ENCODE results near the gene AEBP1.

Gene AEBP1

DNA sequence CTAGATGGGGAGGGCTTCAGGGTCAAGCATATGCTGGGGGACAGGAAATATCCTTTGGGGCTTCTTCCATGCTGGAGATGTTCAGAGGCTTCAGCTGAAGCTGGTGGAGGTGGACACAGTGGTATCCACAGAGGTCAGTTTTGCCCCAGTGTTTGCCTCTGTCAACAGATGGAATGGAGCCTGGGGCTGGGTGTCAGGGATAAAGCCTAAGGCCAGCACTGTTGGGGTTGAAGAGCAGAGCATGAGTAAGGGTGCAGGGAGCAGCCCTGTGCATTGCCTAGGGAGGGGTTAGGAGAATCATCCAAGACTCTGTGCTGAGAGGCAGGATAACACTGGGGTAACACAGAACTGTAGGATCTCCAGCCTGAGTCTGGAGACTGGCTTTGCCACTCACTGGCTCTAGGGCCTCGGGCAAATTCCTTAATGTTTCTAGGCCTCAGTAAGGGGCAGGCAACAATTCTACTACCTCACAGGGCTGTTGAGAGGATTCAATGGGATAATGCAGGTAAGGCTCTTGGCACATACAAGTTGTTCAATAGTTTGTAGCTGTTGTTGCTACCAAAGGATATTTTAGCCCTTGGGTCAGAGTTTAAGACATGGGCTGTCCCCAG, 58.7 kb downstream of the AEBP1 start:
- no peak for FAIRE-seq
- no peak for DNase-seq (ENCODE audit: extremely low spot score, insufficient read length, low read depth)

DNA sequence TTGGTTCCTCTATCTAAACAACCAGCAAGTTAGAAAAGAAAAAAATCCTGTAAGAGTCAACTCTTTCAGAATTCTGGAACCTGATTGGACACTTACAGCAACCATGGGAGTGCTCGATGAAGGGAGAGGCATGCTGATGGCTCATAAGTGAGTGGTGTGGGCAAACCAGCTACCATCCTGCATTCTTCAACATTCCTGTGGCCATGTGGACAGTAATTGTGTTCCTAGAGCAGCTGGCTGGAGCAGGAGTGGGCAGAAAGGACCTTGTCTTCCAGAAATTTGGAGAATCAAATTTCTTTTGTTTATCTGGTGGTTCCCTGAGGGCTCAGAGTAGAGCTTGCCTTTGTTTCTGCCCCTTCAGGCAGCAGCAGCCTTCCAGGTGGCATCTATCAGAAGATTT, 59.4 kb downstream of the AEBP1 start:
- FAIRE-seq, result no peak
- no peak for DNase-seq (ENCODE audit: extremely low spot score, insufficient read length, low read depth)

All from GM18507 (cell line).